HepG2 (cell line): ENCODE results near the gene PGS1. TPM values are rescaled to one million over a fixed set of nuclear protein-coding genes. Genes with fewer than 3 reads are reported as not detected.
A peak's percentile ranks its signal among the peaks of the same experiment; 100 is the strongest.

ENCODE experiments used
- ARID4A ChIP-seq: sonication (generic); formaldehyde crosslinking; IDR thresholded peaks from 2 replicates; pipeline ENCODE4 v1.5.0; 2020; ENCODE audit warnings: mild to moderate bottlenecking, missing genetic modification reagents, borderline replicate concordance
- ATM ChIP-seq: fragments of 450-650 bp; IDR thresholded peaks from 2 replicates; pipeline ENCODE4 v1.7.1; 2017; ENCODE audit warnings: mild to moderate bottlenecking, borderline replicate concordance
- CENPBD1 ChIP-seq: sonication (generic); formaldehyde crosslinking; IDR thresholded peaks from 2 replicates; pipeline ENCODE4 v1.8.0; 2022; ENCODE audit warnings: missing genetic modification reagents, low read depth, mild to moderate bottlenecking, borderline replicate concordance
- CENPT ChIP-seq: sonication (generic); formaldehyde crosslinking; IDR thresholded peaks from 2 replicates; pipeline ENCODE4 v1.8.0; 2022; ENCODE audit warnings: low read depth, mild to moderate bottlenecking, moderate library complexity, missing genetic modification reagents
- FUBP1 ChIP-seq: sonication (generic); formaldehyde crosslinking; IDR thresholded peaks from 2 replicates; pipeline ENCODE4 v1.5.1; 2020; ENCODE audit warnings: missing genetic modification reagents, mild to moderate bottlenecking, borderline replicate concordance
- NONO ChIP-seq, 2 experiments: fragments of 450-650 bp in 1 of 2; sonication (generic) in 1 of 2; formaldehyde crosslinking in 1 of 2; IDR thresholded peaks in 1 of 2; conservative IDR thresholded peaks in 1 of 2; 2 replicates each; pipeline versions ENCODE4 v1.6.1 to v1.8.0; 2017 to 2022; ENCODE audit warnings: mild to moderate bottlenecking in 1 of 2, missing genetic modification reagents in 1 of 2, moderate library complexity in 1 of 2
- PHB2 ChIP-seq: fragments of 450-650 bp; IDR thresholded peaks from 2 replicates; pipeline ENCODE4 v1.6.1; 2018; ENCODE audit not compliant: partially characterized antibody
- PLRG1 ChIP-seq: fragments of 450-650 bp; conservative IDR thresholded peaks from 2 replicates; pipeline ENCODE4 v1.6.1; 2016
- TFDP1 ChIP-seq: IDR thresholded peaks from 2 replicates; pipeline ENCODE4 v1.6.1; 2016; ENCODE audit warnings: missing compliant biosample characterization, missing genetic modification reagents, borderline replicate concordance
- THYN1 ChIP-seq: sonication (generic); formaldehyde crosslinking; IDR thresholded peaks from 2 replicates; pipeline ENCODE4 v1.8.1; 2023; ENCODE audit warnings: low read depth, mild to moderate bottlenecking, moderate library complexity, missing genetic modification reagents, borderline replicate concordance
- ZBTB38 ChIP-seq: sonication (generic); formaldehyde crosslinking; IDR thresholded peaks from 2 replicates; pipeline ENCODE4 v1.5.1; 2020; ENCODE audit warnings: mild to moderate bottlenecking, missing genetic modification reagents
- ZBTB49 ChIP-seq: sonication (generic); formaldehyde crosslinking; IDR thresholded peaks from 2 replicates; pipeline ENCODE4 v1.4.0; 2020; ENCODE audit warnings: missing genetic modification reagents, borderline replicate concordance
- ZNF296 ChIP-seq: sonication (generic); formaldehyde crosslinking; conservative IDR thresholded peaks from 2 replicates; pipeline ENCODE4 v1.5.0; 2020; ENCODE audit warnings: mild to moderate bottlenecking, missing genetic modification reagents
- ZNF383 ChIP-seq: sonication (generic); formaldehyde crosslinking; IDR thresholded peaks from 2 replicates; pipeline ENCODE4 v1.4.0; 2020; ENCODE audit warnings: missing genetic modification reagents, mild to moderate bottlenecking, borderline replicate concordance
- ZNF598 ChIP-seq: sonication (generic); formaldehyde crosslinking; IDR thresholded peaks from 2 replicates; pipeline ENCODE4 v1.5.1; 2020; ENCODE audit warnings: mild to moderate bottlenecking, missing genetic modification reagents, borderline replicate concordance
- ZNF850 ChIP-seq: sonication (generic); formaldehyde crosslinking; conservative IDR thresholded peaks from 2 replicates; pipeline ENCODE4 v1.9.0; 2021; ENCODE audit warnings: mild to moderate bottlenecking, missing genetic modification reagents
- polyA plus RNA-seq, 8 experiments: library from polyadenylated mRNA; depleted of rRNA in 3 of 8; stranded (reverse) in 7 of 8; unstranded in 1 of 8; fragments of >200 nt; fragmentation: Illumina TruSeq in 4 of 8; extraction: Trizol in 4 of 8; gene quantifications; 2 replicates each; pipeline versions ENCODE4 v1.2.1 to v1.2.3, GENCODE V29; 2011 to 2016; ENCODE audit warnings: low read depth in 4 of 8, missing spikeins in 1 of 8, mixed read lengths in 1 of 8; ENCODE audit not compliant: insufficient read depth in 1 of 8
- total RNA-seq, 5 experiments: library from RNA; depleted of rRNA; stranded (reverse); fragments of >200 nt; fragmentation: Illumina TruSeq; extraction: Trizol; gene quantifications; 2 replicates each; pipeline ENCODE4 v1.2.3, GENCODE V29; 2016; ENCODE audit warnings: low read depth in 1 of 5

Gene PGS1
- total and polyA plus RNA-seq, 2 of the 13 experiments (the other 11 are each of a cell fraction or from before 2014, with no cell fraction given) = 25.9 to 31.5 TPM

GRCh38 chr17:78360371-78361224 lies 17.9 kb upstream of the PGS1 start (continued):
- TF ChIP-seq ZBTB49 (no peak), FUBP1 (CRISPR knock-in tag) (no peak), PHB2 (no peak), CENPBD1 (no peak), ARID4A (CRISPR knock-in tag) (peak; percentile 49; the same call in 1 of the 2 replicates), ATM (no peak), PLRG1 (no peak), ZBTB38 (CRISPR knock-in tag) (peak; percentile 87), ZNF383 (CRISPR knock-in tag) (no peak), CENPT (CRISPR knock-in tag) (no peak), NONO (IDR thresholded peaks at IDR 0.05) (no peak), NONO (CRISPR knock-in tag; conservative IDR thresholded peaks at IDR 0.05) (peak; percentile 39; the same call in 1 of the 2 replicates), THYN1 (CRISPR knock-in tag) (no peak), ZNF296 (no peak), ZNF598 (CRISPR knock-in tag) (no peak), TFDP1 (CRISPR knock-in tag) (peak; percentile 56), ZNF850 (CRISPR knock-in tag) (no peak)
